ENCODE results near the gene TMEM184B. TPM values are rescaled to one million over a fixed set of nuclear protein-coding genes. Genes with fewer than 3 reads are reported as not detected.
A peak's percentile ranks its signal among the peaks of the same experiment; 100 is the strongest.

Gene TMEM184B
- total and polyA plus RNA-seq, 2 of the 8 experiments (the other 6 are each of a cell fraction or from before 2014, with no cell fraction given): 41.6 to 81.0 TPM

DNA sequence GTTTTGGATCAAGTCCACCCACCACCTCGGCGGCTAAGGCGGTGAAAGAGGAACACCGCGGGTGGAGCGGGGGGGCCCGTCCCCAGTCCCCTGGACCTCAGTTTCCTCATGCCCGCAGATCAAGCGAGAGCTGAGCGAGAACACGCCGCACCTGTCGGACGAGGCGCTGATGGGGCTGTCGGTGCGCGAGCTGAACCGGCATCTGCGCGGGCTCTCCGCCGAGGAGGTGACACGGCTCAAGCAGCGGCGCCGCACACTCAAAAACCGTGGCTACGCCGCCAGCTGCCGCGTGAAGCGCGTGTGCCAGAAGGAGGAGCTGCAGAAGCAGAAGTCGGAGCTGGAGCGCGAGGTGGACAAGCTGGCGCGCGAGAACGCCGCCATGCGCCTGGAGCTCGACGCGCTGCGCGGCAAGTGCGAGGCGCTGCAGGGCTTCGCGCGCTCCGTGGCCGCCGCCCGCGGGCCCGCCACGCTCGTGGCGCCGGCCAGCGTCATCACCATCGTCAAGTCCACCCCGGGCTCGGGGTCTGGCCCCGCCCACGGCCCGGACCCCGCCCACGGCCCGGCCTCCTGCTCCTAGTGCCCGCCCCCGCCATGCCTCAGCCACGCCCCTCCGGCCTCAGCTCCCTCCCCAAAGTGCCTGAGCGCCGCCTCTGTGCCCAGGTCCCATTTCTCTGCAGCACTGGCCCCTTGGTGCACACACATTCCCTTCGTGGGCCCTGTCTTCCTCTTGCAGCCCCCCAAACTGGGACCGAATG is 58.3 kb downstream of the TMEM184B start (continued):
- TF ChIP-seq CHD7 (IDR thresholded peaks at IDR 0.05; ENCODE audit: insufficient replicate concordance, low read length): no peak
- TF ChIP-seq RAD21 (IDR thresholded peaks at IDR 0.05 in 1 of 2, conservative IDR thresholded peaks at IDR 0.05 in 1 of 2; ENCODE audit: low read depth in 2 of 2, low read length in 2 of 2): no peak
- TF ChIP-seq SRF (IDR thresholded peaks at IDR 0.05; ENCODE audit: low read depth, low read length): no peak
- no peak for TF ChIP-seq ZNF274 (IDR thresholded peaks at IDR 0.05; ENCODE audit: borderline replicate concordance, extremely low read depth, low read length)
- TF ChIP-seq TAF1 (IDR thresholded peaks at IDR 0.05; ENCODE audit: low read depth, low read length): no peak
- TF ChIP-seq PHF8 (conservative IDR thresholded peaks at IDR 0.05; ENCODE audit: low read depth, low read length): no peak
- TF ChIP-seq HDAC2 (IDR thresholded peaks at IDR 0.05; ENCODE audit: borderline replicate concordance in 1 of 2, low read depth in 2 of 2, low read length in 2 of 2): peak in 1 of 2 experiments; percentile 79; a peak in 1 of 4 replicates
